H9 (cell line): Measurements from ENCODE around the gene ETV7. TPM values are rescaled to one million over a fixed set of nuclear protein-coding genes. Genes with fewer than 3 reads are reported as not detected.

Experiments used
- DNase-seq: peaks from one replicate; pipeline ENCODE4 v3.0.0-alpha.2; 2017
- H2AFZ ChIP-seq: one replicate; pipeline ENCODE4 v1.6.1; 2013; ENCODE audit warnings: mild to moderate bottlenecking, low read length, control low read depth, moderate library complexity
- H2AK5ac ChIP-seq: 2 replicates; pipeline ENCODE4 v1.6.1; 2013; ENCODE audit warnings: low read length, control low read depth, mixed read lengths; ENCODE audit not compliant: insufficient read length
- H2BK120ac ChIP-seq: one replicate; pipeline ENCODE4 v1.6.1; 2013; ENCODE audit warnings: low read depth, mild to moderate bottlenecking, low read length, control low read depth, inconsistent platforms; ENCODE audit not compliant: poor library complexity, severe bottlenecking
- H2BK12ac ChIP-seq: 2 replicates; pipeline ENCODE4 v1.6.1; 2013; ENCODE audit warnings: low read length, control low read depth, mixed read lengths, low read depth; ENCODE audit not compliant: insufficient read length
- H2BK15ac ChIP-seq: 2 replicates; pipeline ENCODE4 v1.6.1; 2013; ENCODE audit warnings: low read depth, low read length, control low read depth
- H2BK20ac ChIP-seq: one replicate; pipeline ENCODE4 v1.6.1; 2013; ENCODE audit warnings: low read depth, mild to moderate bottlenecking, low read length, control low read depth, inconsistent platforms; ENCODE audit not compliant: poor library complexity, severe bottlenecking
- H2BK5ac ChIP-seq: 2 replicates; pipeline ENCODE4 v1.6.1; 2013; ENCODE audit warnings: low read length, control low read depth, mixed read lengths; ENCODE audit not compliant: insufficient read length
- H3K14ac ChIP-seq: 2 replicates; pipeline ENCODE4 v1.6.1; 2013; ENCODE audit warnings: low read length, control low read depth; ENCODE audit not compliant: insufficient read depth
- H3K18ac ChIP-seq: 2 replicates; pipeline ENCODE4 v1.6.1; 2013; ENCODE audit warnings: low read depth, mild to moderate bottlenecking, mixed read lengths, low read length, control low read depth; ENCODE audit not compliant: insufficient read length
- H3K23ac ChIP-seq: 2 replicates; pipeline ENCODE4 v1.6.1; 2013; ENCODE audit warnings: low read length, control low read depth, mixed read lengths, low read depth; ENCODE audit not compliant: insufficient read length
- H3K23me2 ChIP-seq: 2 replicates; pipeline ENCODE4 v1.6.1; 2013; ENCODE audit warnings: low read depth, mild to moderate bottlenecking, mixed read lengths, low read length, control low read depth; ENCODE audit not compliant: insufficient read length, poor library complexity, severe bottlenecking
- H3K27ac ChIP-seq: 2 replicates; pipeline ENCODE4 v1.5.1; 2013; ENCODE audit warnings: low read length, control low read depth, mixed read lengths, low read depth; ENCODE audit not compliant: insufficient read length
- H3K27me3 ChIP-seq: 2 replicates; pipeline ENCODE4 v1.6.1; 2013; ENCODE audit warnings: low read length, control low read depth, inconsistent platforms; ENCODE audit not compliant: insufficient read depth
- H3K4ac ChIP-seq: 2 replicates; pipeline ENCODE4 v1.6.1; 2013; ENCODE audit warnings: low read depth, mild to moderate bottlenecking, control low read depth, inconsistent platforms, low read length, moderate library complexity
- H3K4me1 ChIP-seq: 2 replicates; pipeline ENCODE4 v1.6.1; 2013; ENCODE audit warnings: low read length, control low read depth, inconsistent platforms; ENCODE audit not compliant: insufficient read depth
- H3K4me2 ChIP-seq: 2 replicates; pipeline ENCODE4 v1.6.1; 2013; ENCODE audit warnings: low read length, control low read depth, mixed read lengths; ENCODE audit not compliant: insufficient read length, insufficient read depth
- H3K56ac ChIP-seq: 2 replicates; pipeline ENCODE4 v1.6.1; 2013; ENCODE audit warnings: low read depth, mild to moderate bottlenecking, mixed read lengths, low read length, control low read depth; ENCODE audit not compliant: insufficient read length
- H3K79me1 ChIP-seq: 2 replicates; pipeline ENCODE4 v1.6.1; 2013; ENCODE audit warnings: low read depth, mild to moderate bottlenecking, moderate library complexity, low read length, control low read depth, inconsistent platforms; ENCODE audit not compliant: insufficient read depth, poor library complexity, severe bottlenecking
- H3K79me2 ChIP-seq: 2 replicates; pipeline ENCODE4 v1.6.1; 2013; ENCODE audit warnings: low read length, control low read depth, inconsistent platforms; ENCODE audit not compliant: insufficient read depth
- H3K9ac ChIP-seq: 2 replicates; pipeline ENCODE4 v1.6.1; 2013; ENCODE audit warnings: low read length, control low read depth, mixed read lengths; ENCODE audit not compliant: insufficient read length; ENCODE audit errors: extremely low read depth
- H3K9me3 ChIP-seq: one replicate; pipeline ENCODE4 v1.6.1; 2013; ENCODE audit warnings: low read depth, low read length, inconsistent platforms; ENCODE audit not compliant: control insufficient read depth
- H3T11ph ChIP-seq: one replicate; pipeline ENCODE4 v1.6.1; 2013; ENCODE audit warnings: mild to moderate bottlenecking, low read length, control low read depth, inconsistent platforms
- H4K20me1 ChIP-seq: one replicate; pipeline ENCODE4 v1.6.1; 2013; ENCODE audit not compliant: control insufficient read depth, insufficient read length, insufficient read depth
- H4K5ac ChIP-seq: 2 replicates; pipeline ENCODE4 v1.6.1; 2013; ENCODE audit warnings: low read depth, mild to moderate bottlenecking, mixed read lengths, low read length, control low read depth; ENCODE audit not compliant: insufficient read length
- H4K8ac ChIP-seq: replicated peaks from 2 replicates; pipeline ENCODE4 v1.6.1; 2013; ENCODE audit warnings: low read length, control low read depth, mixed read lengths, low read depth; ENCODE audit not compliant: insufficient read length
- H4K91ac ChIP-seq: 2 replicates; pipeline ENCODE4 v1.6.1; 2013; ENCODE audit warnings: low read depth, mild to moderate bottlenecking, moderate library complexity, mixed read lengths, low read length, control low read depth; ENCODE audit not compliant: insufficient read length
- H3K27ac Mint-ChIP-seq, 3 experiments: 2 replicates in 2 of 3; 3 replicates in 1 of 3; pipeline ENCODE4 v1.8.0; 2020 to 2021; ENCODE audit warnings: mixed read lengths in 3 of 3, mild to moderate bottlenecking in 1 of 3, moderate library complexity in 1 of 3
- H3K27me3 Mint-ChIP-seq: 2 replicates; pipeline ENCODE4 v1.8.0; 2021; ENCODE audit warnings: low read depth, mild to moderate bottlenecking, moderate library complexity, mixed read lengths
- H3K36me3 Mint-ChIP-seq, 3 experiments: 2 replicates in 2 of 3; 3 replicates in 1 of 3; pipeline ENCODE4 v1.8.0; 2020 to 2021; ENCODE audit warnings: low read depth in 3 of 3, mixed read lengths in 3 of 3; ENCODE audit not compliant: insufficient read depth in 1 of 3
- H3K4me1 Mint-ChIP-seq, 2 experiments: 2 replicates each; pipeline ENCODE4 v1.8.0; 2020; ENCODE audit warnings: mixed read lengths in 2 of 2
- H3K4me3 Mint-ChIP-seq, 2 experiments: 2 replicates in 1 of 2; 3 replicates in 1 of 2; pipeline ENCODE4 v1.8.0; 2020 to 2021; ENCODE audit warnings: mild to moderate bottlenecking in 2 of 2, mixed read lengths in 2 of 2, moderate library complexity in 1 of 2
- H3K9me3 Mint-ChIP-seq, 2 experiments: 2 replicates in 1 of 2; 3 replicates in 1 of 2; pipeline ENCODE4 v1.8.0; 2020; ENCODE audit warnings: mild to moderate bottlenecking in 2 of 2, mixed read lengths in 2 of 2, moderate library complexity in 1 of 2
- CTCF ChIP-seq: fragments of 200-600 bp; sonication (generic); conservative IDR thresholded peaks from 3 replicates; pipeline ENCODE4 v1.8.0; 2021; ENCODE audit warnings: antibody characterized with exemption, mild to moderate bottlenecking
- WGBS: extraction: QIAGEN DNeasy Blood & Tissue Kit; methylation state at CpG from one replicate; pipeline ENCODE4 v1.1.7; 2013; ENCODE audit warnings: missing lambda C conversion rate, low lambda C conversion rate, mixed read lengths; ENCODE audit not compliant: insufficient read length; ENCODE audit errors: extremely low coverage; 5-methylcytosine and 5-hydroxymethylcytosine counted together
- total RNA-seq: library from RNA; stranded (reverse); gene quantifications from 2 replicates; pipeline ENCODE4 v1.2.1, GENCODE V29; 2021

The ETV7 gene
- total RNA-seq, 1 experiment from 2014 or later = 0.92 TPM

DNA sequence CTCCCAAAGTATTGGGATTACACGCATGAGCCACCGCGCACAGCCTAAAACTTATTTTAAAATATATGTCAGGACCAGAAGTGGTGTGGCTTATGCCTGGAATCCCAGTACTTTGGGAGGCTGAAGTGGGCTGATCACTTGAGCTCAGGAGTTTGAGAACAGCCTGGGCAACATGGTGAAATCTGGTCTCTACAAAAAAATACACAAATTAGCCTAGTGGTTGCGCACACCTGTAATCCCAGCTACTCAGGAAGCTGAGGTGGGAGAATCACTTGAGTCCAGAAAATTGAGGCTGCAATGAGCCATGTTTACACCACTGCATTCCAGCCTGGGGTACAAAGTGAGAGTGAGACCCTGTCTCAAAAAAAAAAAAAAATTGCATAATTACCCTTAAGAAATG lies 41.4 kb upstream of the ETV7 start:
- Histone ChIP-seq H3K23ac (no peak overlapping the region), H3K4ac (no peak overlapping the region), H3K4me1 (no peaks in the 10 kb centered on the region), H3K27me3 (no peaks in the 10 kb centered on the region), H4K5ac (no peak overlapping the region), H4K20me1 (no peaks in the 10 kb centered on the region), H3K27ac (no peak overlapping the region), H2BK12ac (no peak overlapping the region), H3T11ph (no peak overlapping the region), H3K56ac (no peak overlapping the region), H3K9me3 (no peaks in the 10 kb centered on the region), H4K91ac (no peak overlapping the region), H3K79me1 (no peaks in the 10 kb centered on the region), H3K9ac (no peak overlapping the region), H2BK15ac (no peak overlapping the region), H2AFZ (no peak overlapping the region), H3K14ac (no peak overlapping the region), H3K18ac (no peak overlapping the region), H3K4me2 (no peak overlapping the region), H2BK20ac (no peak overlapping the region), H2BK120ac (no peak overlapping the region), H2BK5ac (no peak overlapping the region), H3K23me2 (no peaks in the 10 kb centered on the region), H2AK5ac (no peak overlapping the region), H3K79me2 (no peaks in the 10 kb centered on the region), H4K8ac (no peak overlapping the region)
- no peak overlapping the region for H3K27ac Mint-ChIP-seq
- H3K9me3 Mint-ChIP-seq = no peaks in the 10 kb centered on the region; a peak in 1 of 5 replicates
- peaks cover under 1 to 1% of the 10 kb centered on the region in 2 experiments; a peak in 3 of 4 replicates for H3K4me1 Mint-ChIP-seq
- DNase-seq = no peak
- no peak for TF ChIP-seq CTCF
- no peaks in the 10 kb centered on the region; the same call in 1 of the 2 replicates for H3K27me3 Mint-ChIP-seq
- no peaks in the 10 kb centered on the region for H3K36me3 Mint-ChIP-seq
- WGBS = no CpG with 5 or more reads among the region's 4 CpGs
- H3K4me3 Mint-ChIP-seq = no peak overlapping the region
